ENCODE data around the gene ALOX12.

ALOX12 gene

GRCh38 chr17:7022781-7023571 is 27.1 kb downstream of the ALOX12 start, which contains the start of gene BCL6B:
Gene BCL6B (plus strand): TSS chr17:7023050. CDS start chr17:7023672, 622 bp downstream.
- DNase-seq, result no peak

- DNase-seq, result no peak
Measured at GRCh38 chr17:7023576-7024401, 27.9 kb downstream of the ALOX12 start.

GRCh38 chr17:7024402-7024785 is 28.5 kb downstream of the ALOX12 start:
- DNase-seq, result no peak

GRCh38 chr17:7025245-7025644 is 29.4 kb downstream of the ALOX12 start:
- DNase-seq, result no peak

- DNase-seq, result no peak
Measured at GRCh38 chr17:7026471-7027115, 30.7 kb downstream of the ALOX12 start.

GRCh38 chr17:7027335-7027734 is 31.5 kb downstream of the ALOX12 start:
- DNase-seq, result no peak

- no peak for DNase-seq
Measured at GRCh38 chr17:7029096-7029495, 33.2 kb downstream of the ALOX12 start.

- DNase-seq, result no peak
Measured at GRCh38 chr17:7029659-7030058, 33.8 kb downstream of the ALOX12 start.

- DNase-seq, result no peak
Measured at GRCh38 chr17:7034955-7035590, 39.2 kb downstream of the ALOX12 start.

GRCh38 chr17:7035591-7036368 is 39.9 kb downstream of the ALOX12 start, which contains the start of gene SLC16A13:
Gene SLC16A13 (plus strand): TSS chr17:7036015. CDS start chr17:7036383, 368 bp downstream.
- DNase-seq, result peak; percentile 64

- DNase-seq, result no peak
Measured at GRCh38 chr17:7038025-7038862, 42.4 kb downstream of the ALOX12 start.

- no peak for DNase-seq
Measured at GRCh38 chr17:7039832-7040231, 44.0 kb downstream of the ALOX12 start.

- DNase-seq, result no peak
Measured at GRCh38 chr17:7041607-7042500, 46.0 kb downstream of the ALOX12 start.

GRCh38 chr17:7042501-7043181 is 46.8 kb downstream of the ALOX12 start:
- DNase-seq, result no peak

GRCh38 chr17:7043182-7043496 is 47.3 kb downstream of the ALOX12 start:
- no peak for DNase-seq

- DNase-seq, result no peak
Measured at GRCh38 chr17:7043497-7044198, 47.8 kb downstream of the ALOX12 start, which contains the start of gene SLC16A11. Gene SLC16A11 (minus strand): TSS chr17:7044092. CDS start chr17:7043513, 579 bp downstream.

- no peak for DNase-seq
Measured at GRCh38 chr17:7045492-7046126, 49.8 kb downstream of the ALOX12 start.

GRCh38 chr17:7046127-7046724 is 50.4 kb downstream of the ALOX12 start:
- no peak for DNase-seq

Measured in SIG-M5 (cell line).